Measurements from ENCODE around the gene LZTS2.

DNA sequence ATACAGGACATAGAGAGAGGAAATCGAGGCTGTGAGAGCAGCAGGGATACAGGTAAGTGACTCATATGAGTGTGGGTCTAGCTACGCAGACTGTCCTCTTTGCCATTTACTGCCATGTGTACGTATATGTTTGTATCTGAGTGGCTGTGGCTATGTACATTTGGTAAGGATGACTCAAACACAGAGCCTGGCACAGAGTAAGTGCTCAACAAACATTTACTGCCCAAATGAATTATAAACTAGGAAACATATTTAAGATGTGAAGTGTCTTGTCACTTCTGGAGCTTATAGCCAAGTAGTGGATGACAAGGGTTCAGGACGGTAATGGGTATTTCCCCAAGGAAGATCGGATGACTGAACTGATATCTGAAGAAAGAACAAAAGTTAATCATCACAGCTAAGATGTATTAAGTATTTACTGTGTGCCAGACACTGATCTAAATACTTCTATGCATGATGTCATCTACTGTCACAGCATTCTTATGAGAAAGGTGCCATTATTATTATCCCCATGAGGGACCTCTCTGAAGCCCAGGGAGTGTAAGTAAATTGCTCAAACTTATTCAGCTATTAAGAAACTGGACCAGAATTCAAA is 18.3 kb upstream of the LZTS2 start:
- TF ChIP-seq SUZ12 (IDR thresholded peaks at IDR 0.05) (no peak), FOXA1 (IDR thresholded peaks at IDR 0.05) (no peak), FOXK2 (IDR thresholded peaks at IDR 0.05) (no peak), SP1 (IDR thresholded peaks at IDR 0.05) (no peak), FOXM1 (IDR thresholded peaks at IDR 0.05; ENCODE audit: borderline replicate concordance) (no peak), ARNT (IDR thresholded peaks at IDR 0.05) (no peak)

Measured in HEK293T (cell line).